Stimulated activated CD8-positive, alpha-beta memory T cell treated with anti-CD3 and anti-CD28 coated beads, Interleukin-12 subunit alpha, Interleukin-12 subunit beta, amount 100 ng/mL, for 24 hours (primary cell): ENCODE results near the gene BMPR1B.

Source experiments
- DNase-seq: peaks from one replicate; pipeline ENCODE4 v3.0.0-alpha.2; 2020; ENCODE audit errors: extremely low read depth

Gene BMPR1B

GRCh38 chr4:95183656-95184408 is 426.1 kb downstream of the BMPR1B start:
- DNase-seq, result no peak

GRCh38 chr4:95186666-95187065 is 428.9 kb downstream of the BMPR1B start:
- no peak for DNase-seq

GRCh38 chr4:95188701-95189370 is 431.1 kb downstream of the BMPR1B start:
- no peak for DNase-seq

GRCh38 chr4:95190751-95191436 is 433.1 kb downstream of the BMPR1B start:
- no peak for DNase-seq

DNA sequence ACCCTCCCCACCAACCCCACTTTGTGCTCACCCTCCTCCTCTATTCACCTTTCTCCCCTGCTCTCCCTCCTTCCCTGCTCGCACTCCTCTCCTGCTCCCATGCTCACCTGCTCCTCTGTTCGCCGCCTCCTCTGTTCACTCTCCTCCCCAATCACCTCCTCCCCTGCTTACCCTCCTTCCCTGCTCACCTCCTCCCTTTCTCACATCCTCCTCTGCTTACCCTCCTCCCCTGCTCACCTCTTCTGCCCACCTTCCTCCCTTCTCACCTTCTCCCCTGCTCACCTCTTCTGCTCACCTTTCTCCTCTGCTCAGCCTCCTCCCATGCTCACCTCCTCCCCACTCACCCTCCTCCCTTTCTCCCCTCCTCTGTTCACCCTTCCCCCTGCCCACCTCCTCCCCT is 433.8 kb downstream of the BMPR1B start:
- DNase-seq, result no peak

DNA sequence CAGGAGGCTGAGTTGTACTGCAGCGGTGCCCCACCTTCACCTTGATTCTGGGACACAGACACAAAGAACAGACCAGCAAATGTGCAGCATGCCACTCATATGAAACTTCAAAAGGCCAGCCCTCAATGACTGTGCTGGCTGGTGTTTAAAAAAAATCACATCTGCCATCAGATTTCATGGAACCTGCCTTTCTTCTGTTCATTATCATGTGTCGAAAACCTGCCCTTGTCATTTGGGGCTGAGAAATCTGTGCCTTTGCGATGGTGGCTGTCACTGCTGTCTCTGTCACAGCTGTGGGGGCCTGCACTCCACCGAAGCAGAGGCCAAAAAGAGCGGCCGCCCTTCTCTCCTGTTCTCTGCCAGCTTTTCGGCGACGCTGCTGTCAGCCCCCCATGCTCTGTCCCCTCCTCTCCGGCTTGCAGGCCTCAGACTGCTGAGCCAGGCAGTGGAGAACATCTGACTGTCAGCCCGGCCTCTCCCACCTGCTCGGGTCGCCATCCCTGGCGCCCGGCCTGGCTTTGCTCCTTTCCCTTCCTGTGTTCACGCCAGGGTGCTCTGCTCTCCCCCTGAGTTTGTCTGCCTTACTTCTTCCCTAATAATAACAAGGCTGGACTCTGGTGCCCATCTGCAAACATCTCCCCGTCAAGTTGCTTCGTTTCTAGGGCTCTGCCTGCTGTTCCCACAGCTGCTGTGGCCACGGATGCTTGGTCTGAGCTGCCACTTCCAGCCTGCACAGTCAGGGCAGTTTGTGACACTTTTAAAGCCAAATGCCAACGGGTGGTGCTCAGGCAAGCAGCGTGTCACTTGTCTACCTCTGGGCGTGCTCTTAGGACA is 435.9 kb downstream of the BMPR1B start:
- DNase-seq, result no peak

DNA sequence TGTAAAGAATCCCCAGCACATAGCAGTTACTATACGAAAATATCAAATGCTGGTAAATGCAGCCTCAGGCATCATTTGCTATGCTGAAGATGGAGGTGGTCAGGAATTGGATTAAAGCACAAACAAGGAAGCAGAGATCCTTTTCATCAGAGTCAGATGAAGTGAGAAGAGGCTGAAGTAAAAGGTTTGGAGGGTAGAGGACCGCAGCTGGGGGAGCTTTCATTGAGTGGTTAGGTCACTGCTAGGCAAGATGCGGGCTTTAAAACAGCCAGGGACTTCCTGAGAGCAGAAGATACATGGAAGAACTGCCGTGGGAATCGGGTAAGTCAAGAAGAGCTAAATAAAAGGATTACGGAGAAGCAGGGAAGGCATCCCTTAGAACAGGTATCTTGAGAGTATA is 439.6 kb downstream of the BMPR1B start:
- no peak for DNase-seq

DNA sequence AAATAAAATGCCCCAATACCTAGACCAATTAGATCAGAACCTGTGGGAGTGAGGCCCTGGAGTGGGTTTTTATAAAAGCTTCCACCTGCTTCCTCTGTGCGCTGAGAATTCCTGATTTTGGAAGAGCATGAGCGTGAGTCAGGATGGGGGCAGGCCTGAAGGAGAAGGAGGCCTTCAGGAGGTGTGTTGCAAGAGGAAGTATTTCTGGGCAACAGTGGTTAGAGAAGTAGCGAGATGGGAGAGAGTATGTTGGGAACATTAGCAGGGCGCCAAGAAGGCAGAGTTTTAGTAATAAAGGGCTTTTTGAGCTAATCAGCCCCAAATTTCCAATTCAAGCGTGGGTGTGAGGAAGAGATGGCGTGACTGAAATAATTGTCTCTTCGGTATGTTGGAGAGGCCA is 441.2 kb downstream of the BMPR1B start:
- no peak for DNase-seq

DNA sequence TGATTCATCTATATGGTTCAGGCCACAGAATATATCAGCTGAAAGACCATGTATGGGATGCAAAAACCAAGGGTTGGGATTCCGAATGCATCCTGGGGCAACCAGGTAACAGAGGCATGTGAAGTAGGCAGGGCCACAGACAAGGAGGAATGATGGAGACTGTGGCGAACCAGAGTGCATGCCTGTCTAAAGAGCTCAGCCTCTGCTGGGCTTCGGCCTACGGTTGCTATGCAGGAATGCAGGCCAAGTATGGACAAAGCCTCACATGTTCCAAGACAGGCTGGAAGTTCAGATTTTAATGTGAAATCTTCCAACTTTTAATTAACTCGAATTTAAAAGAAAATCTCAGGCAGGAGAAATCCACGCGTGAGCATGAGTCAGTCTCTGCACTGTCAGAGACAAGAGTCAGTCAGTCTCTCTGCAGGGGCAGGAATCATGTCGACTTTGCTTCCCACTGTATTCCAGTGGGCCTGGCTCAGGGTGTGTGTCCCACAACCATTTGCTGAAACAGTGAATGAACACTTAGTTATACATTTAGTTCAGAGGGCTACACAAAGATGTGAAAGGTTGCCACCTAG is 446.6 kb downstream of the BMPR1B start:
- no peak for DNase-seq

DNA sequence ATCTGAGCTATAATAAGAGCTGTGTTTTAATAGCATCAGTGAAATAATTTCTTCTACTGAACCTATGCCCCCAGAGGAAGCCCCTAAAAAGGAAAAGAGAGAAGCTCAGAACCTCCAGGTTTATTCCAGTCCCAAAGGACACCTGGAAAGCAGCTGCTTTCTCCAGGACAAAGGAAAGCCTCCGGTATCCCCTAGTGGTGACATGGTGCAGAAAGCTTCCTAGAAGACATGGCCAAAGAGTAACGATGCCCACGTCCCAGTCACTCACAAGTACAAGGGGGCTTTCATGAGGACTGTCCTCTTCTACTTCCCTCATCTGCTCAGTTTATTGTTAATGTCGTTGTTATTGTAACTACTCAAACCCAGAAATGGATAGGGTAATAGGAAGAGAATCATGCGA is 447.1 kb downstream of the BMPR1B start:
- DNase-seq, result no peak
